ACHN (cell line): ENCODE data around the gene CT45A1.
"Not testable (repeated sequence)": the region's sequence is repeated elsewhere in the genome, so short reads cannot be mapped to it uniquely, and the experiment has no call there.

Experiments
- DNase-seq: peaks from one replicate; pipeline ENCODE4 v3.0.0-alpha.2; 2015
- in situ Hi-C: cut with HindIII; loops from 2 replicates; pipeline ENCODE4 v1.10.0; 2017; ENCODE audit warnings: low sequenced_read_pairs, low pct_ligation_motif_present, low pct_unique_long_range_greater_than_20kb

Gene CT45A1, protein sequence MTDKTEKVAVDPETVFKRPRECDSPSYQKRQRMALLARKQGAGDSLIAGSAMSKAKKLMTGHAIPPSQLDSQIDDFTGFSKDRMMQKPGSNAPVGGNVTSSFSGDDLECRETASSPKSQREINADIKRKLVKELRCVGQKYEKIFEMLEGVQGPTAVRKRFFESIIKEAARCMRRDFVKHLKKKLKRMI

DNA sequence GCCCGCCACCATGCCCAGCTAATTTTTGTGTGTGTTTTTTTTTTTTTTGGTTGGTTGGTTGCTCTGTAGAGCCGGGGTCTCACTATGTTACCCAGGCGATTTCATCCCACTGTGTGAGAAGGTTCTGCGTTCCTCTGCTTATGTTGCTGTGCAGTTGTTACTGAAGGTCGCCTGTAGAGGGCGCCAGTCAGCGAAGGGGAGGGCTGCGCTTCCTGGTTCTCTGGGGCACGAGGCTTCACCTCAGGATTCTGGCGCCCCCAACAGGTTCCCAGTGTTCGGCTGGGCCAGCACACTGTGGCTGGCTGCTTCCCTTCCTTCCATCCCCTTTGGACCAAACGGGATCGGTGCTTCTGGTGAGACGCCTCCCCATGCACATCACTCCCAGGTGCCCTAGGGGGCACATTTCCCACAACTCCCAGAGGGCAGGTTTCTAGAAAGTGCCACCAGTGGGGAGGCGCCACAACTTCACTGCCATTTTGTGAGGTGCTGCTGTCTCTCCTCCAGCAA, at the start of gene CT45A1:
Gene CT45A1, plus strand, starts transcription at position 457 of the 507 bp plus-strand sequence. CDS start 5,302 bp downstream, outside the sequence.
- in situ Hi-C loops, DNase-seq: not testable (repeated sequence)

DNA sequence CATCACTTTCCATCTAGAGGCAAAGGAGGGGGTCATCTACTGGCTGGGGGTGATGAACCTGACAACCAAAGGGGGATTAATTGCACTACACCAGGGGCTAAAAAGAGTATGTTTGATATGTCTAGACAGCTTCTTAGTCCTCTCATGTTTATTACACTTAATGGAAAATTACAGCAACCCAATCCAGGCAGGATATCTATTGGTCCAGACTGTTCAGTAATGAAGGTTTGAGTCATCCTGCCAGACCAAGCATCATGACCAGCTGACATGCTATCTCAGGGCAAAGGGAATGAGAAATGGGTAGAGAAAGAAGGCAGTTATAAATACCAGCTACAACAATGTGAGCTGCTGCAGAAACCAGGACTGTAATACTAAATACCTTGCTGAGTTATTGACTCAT, 40.5 kb upstream of the CT45A1 start:
- in situ Hi-C loops, DNase-seq: not testable (repeated sequence)

DNA sequence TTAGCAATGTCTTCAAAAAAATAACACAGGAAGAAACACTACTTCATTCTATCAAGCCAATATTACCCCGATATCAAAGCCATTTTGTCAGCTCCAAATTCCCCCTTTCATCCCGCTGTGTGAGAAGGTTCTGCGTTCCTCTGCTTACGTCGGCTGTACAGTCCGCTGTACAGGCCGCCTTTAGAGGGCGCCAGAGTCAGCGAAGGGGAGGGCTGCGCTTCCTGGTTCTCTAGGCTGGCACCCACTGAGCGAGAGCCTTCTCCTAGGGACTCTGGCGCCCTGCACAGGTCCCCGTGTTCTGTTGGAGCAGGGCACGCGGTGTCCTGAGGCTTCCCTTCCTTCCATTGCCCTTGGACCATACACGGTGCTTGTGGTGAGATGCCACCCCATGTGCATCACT, 25.3 kb upstream of the CT45A1 start:
- in situ Hi-C loops, result no loop called here
- no peak for DNase-seq

DNA sequence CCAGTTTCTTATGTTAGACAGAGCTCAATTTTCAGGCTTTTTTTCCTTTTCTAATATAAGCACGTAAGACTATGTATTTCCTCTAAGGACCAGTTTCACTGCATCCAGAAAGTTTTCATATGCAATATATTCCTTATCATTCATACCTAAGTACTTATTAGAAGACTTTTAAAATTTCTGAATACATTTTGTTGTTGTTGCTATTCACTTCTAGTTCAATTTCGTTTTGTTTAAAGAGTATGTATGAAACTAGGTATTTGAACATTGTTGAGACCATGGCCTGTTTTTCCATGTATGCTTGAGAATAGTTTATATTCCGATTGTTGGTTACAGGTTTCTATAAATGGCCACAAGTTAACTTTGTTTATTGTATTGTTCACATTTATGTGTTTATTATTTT, 18.0 kb upstream of the CT45A1 start:
- no peak for DNase-seq
- in situ Hi-C loops, result no loop called here

DNA sequence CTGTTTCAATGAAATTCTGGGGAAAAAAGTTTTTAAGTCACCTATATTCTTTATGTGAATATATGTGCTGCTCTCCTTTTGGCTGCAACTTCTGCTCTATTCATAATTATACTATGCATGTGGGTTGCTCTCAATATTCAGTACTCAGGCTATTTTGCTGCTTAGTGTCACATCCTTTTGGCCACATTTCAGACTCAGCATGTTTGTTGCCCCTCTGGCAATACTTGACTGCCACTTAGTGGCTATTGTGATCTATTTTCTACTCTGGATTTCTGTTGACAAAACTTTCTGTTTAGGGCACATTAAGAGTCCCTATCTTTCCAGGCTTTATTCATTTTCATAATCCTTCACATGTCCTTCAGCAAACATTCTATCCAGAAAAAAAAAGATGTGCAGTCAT, 15.8 kb upstream of the CT45A1 start:
- no peak for DNase-seq
- in situ Hi-C loops, result no loop called here

DNA sequence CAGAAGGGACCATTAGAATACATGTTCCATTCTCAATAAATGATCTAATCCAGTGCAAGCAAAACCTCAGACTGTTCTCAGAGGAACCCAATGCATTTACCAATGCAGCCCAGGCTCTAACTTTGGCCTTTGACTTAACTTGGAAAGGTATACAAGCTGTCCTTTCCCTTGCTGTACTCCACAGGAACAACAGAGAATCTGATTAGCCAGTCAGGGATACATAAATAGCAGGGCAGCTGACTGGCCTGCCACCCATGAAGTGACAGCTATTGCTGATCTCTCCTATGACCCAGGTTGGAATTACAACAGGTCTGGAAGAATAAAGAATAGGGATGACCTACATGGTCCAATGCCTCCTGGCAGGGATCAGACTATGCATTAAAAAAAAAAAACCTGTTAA, 14.5 kb upstream of the CT45A1 start:
- DNase-seq, result no peak
- in situ Hi-C loops, result no loop called here

DNA sequence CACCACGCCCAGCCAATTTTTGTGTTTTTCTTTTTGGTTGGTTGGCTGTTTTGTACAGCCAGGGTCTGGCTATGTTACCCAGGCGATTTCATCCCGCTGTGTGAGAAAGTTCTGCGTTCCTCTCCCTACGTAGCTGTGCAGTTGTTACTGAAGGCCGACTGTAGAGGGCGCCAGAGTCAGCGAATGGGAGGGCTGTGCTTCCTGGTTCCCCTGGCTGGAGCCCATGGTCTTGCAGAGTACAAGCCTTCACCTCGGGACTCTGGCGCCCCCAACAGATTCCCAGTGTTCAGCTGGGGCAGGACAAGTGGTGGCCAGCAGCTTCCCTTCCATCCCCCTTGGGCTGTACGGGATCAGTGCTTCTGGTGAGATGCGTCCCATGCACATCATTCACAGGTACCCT, 5.6 kb upstream of the CT45A1 start:
- peak; percentile 25 for DNase-seq

DNA sequence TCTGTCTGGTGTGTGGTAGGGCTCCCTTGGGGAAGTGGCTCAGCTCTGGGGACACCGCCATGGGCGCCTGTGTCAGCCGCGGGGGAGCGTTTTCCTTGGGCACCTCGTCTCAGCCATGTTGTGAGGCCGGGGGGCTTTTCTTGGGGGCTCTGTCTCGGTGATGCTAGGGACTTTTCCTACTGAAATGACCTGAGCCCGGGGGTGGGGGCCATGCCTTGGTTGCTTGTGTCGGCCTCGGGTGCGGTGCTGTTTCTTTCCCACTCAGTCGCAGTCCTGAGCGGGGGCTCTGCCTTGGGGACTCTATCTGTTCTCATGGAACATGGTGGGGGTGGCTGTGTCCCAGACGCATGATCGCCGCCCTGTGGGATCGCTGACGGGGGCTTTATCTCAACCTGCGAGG, 356 bp downstream of the CT45A1 start:
- DNase-seq, result no peak
- in situ Hi-C loops, result no loop called here

More for the DNA sequence above, 5.6 kb upstream of the CT45A1 start:
- in situ Hi-C loops, result no loop called here

DNA sequence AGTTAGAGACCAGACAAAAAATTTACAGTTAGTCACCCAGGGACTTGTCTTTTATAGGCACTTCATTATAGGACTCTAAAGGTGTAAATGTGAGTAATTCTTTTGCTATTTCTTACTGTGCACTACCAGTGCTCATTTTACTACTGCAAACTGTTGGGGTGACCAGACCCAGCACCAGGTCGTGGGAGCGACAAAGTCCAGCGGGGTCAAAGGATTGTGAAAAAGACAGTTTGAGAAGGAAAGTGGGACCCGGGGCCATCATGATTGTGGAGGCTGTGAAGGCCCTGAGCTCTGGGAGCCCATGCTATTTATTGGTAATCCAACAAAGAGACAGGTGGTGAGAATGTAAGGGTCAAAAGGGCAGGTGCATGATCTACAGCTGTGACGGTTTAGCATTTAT, 21.2 kb downstream of the CT45A1 start:
- in situ Hi-C loops, DNase-seq: not testable (repeated sequence)

DNA sequence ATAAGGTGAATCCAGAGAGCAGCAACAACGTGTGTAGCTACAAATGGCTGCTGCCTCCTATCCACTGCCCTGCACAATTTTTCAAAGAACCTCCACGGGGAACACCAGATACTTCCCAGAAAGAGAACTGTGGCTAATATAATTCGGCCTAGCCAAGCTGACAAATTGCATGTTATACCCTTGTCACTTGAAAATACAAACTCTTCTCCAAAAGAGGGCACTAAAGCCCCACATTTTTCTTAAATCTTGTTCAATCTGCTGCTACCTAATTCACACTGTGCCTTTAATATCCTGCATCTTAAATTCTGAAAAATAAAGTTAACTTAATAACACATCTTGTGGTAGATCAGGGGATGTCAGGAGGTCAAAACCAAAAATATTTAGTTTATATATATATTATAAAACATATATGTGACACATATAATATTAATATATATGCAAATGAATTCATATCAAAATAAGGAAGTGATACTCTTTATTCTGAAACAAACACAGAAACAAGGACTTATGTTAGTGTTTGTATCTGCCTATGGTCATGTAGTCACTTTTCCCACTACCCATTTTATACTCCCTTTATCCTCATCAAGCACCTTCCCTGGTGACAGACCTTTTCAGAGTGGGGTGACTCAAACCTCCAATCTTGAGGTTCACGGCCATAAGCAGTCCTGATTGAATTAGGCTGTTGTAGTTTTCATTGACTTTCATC, 24.1 kb downstream of the CT45A1 start:
- peak; percentile 2 for DNase-seq
- in situ Hi-C loops, result no loop called here

DNA sequence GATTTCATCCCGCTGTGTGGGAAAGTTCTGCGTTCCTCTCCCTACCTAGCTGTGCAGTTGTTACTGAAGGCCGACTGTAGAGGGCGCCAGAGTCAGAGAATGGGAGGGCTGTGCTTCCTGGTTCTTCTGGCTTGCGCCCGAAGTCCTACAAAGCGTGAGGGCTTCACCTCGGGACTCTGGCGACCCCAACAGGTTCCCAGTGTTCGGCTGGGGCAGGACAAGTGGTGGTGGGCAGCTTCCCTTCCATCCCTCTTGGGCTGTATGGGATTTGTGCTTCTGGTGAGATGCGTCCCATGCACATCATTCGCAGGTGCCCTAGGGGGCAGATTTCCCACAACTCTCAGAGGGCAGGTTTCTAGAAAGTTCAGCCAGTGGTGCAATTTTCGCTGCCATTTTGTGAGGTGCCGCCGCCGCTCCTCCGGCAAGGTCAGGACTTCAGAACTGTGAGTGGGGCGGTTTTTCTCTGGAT, 27.3 kb downstream of the CT45A1 start:
- in situ Hi-C loops, result no loop called here
- DNase-seq, result peak; percentile 25

DNA sequence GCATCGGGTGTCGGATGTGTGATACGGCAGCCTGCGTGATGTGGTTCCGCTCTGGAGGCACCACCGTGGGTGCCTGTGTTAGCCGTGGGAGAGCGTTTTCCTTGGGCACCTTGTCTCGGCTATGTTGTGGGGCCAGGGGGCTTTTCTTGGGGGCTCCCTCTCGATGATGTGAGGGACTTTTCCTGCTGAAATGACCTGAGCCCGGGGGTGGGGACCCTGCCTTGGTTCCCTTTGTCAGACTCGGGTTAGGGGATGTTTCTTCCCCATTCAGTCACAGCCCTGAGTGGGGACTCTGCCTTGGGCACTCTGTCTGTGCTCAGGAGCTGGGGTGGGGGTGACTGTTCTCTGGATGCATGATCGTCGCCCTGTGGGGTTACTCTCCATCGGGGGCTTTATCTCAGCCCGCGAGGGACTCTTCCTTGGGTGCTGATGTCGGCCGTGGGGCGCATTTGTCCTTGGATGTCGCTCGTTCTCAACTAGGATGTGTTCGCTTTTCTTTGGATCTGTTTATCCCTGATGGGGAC, 27.8 kb downstream of the CT45A1 start:
- no peak for DNase-seq
- in situ Hi-C loops, result no loop called here

DNA sequence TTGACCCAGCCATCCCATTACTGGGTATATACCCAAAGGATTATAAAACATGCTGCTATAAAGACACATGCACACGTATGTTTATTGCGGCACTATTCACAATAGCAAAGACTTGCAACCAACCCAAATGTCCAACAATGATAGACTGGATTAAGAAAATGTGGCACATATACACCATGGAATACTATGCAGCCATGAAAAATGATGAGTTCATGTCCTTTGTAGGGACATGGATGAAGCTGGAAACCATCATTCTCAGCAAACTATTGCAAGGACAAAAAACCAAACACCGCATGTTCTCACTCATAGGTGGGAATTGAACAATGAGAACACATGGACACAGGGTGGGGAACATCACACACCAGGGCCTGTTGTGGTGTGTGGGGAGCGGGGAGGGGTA, 31.3 kb downstream of the CT45A1 start:
- DNase-seq, in situ Hi-C loops: not testable (repeated sequence)

DNA sequence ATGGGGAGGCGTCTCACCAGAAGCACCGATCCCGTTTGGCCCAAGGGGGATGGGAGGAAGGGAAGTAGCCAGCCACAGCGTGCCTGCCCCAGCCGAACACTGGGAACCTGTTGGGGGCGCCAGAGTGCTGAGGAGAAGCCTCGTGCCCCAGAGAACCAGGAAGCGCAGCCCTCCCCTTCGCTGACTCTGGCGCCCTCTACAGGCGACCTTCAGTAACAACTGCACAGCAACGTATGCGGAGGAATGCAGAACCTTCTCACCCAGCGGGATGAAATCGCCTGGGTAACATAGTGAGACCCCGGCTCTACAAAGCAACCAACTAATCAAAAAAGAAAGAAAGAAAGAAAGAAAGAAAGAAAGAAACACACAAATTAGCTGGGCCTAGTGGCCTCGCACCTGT, 54.7 kb downstream of the CT45A1 start, which contains the start of gene CT45A3:
Gene CT45A3, minus strand, starts transcription at position 101 of the 400 bp plus-strand sequence. CDS start 3,747 bp downstream, outside the sequence.
- DNase-seq, in situ Hi-C loops: not testable (repeated sequence)
